COLO668 (cell line): Measurements from ENCODE around the gene TEX51.

Experiments used
- DNase-seq: peaks from one replicate; lab custom pipeline; 2025; ENCODE audit not compliant: unreplicated experiment; lab: John Stamatoyannopoulos, UW

The TEX51 gene

DNA sequence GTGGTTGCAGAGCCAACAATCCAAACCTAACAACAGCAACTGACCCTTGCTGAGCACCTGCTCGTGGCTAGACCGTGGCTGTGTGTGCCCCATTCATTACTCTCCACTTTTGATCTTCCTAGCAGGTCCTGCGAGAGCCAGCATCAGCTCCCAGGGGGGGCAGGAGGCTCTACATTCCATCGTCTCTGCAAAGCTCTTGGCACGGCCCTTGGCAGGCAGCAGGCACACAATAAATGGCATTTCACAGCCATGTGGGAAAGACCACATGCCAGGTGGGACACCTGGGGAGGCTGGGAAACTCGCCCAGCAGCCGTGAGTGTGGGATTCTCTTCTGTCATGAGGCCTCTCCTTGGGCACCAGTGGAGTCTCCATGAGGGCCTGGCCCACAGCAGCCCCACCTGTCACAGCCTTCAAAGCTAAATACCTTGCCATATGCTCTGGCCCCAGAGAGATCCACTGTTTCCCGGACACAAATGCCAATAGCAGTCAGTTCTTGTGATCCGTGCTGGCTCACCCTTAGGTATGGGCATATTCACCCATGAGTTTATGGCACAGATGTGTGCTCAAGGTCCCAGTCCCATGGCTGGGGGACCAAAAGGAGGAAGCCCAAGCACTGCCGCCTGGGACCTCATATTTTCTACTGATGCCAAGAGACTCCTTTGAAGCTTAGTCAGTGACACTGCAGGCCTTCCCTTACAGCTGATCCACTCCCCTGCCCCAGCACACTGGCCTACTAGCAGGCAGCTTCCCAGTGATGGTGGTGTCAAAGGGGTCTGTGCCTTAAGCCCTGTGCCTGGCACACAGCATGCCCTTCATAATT lies 6.8 kb upstream of the TEX51 start:
- no peak for DNase-seq

DNA sequence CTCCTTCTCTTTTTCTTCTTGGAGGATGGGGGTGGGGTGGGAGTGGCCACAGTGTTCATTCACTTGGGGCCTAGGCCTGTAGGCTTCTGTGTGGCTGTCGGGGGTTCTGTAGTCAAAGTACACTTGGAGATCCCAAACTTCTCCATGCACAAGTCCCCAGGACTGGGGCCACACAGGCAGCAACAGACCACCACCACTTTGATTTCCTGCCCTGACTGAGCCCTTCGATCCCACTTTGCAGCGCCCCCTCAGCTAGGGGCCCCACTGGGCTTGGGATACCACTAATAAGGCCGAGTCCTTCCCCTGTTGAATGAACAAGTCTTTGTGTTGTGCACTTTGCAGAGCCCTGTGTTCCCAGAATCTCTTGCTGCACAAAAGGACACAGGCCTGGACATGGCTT lies 5.5 kb upstream of the TEX51 start:
- DNase-seq, result no peak

DNA sequence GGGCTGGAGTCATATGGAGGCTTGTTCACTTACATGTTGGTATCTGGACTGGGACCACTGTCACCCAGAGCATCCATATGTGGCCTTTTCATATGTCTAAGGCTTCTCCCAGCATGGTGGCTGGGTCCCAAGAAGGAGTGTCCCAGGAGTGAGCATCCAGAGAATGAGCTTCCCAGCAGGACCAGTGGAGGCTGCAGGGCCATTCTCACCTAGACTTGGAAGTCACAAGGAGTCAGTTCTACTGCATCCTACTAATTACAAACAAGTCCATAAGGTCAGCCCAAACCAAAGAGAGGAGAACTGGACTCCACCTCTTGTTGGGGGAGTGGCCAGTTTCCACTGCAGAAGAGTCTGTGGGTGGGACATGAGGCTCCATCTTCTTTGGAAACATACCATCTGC lies 5.1 kb upstream of the TEX51 start:
- no peak for DNase-seq

DNA sequence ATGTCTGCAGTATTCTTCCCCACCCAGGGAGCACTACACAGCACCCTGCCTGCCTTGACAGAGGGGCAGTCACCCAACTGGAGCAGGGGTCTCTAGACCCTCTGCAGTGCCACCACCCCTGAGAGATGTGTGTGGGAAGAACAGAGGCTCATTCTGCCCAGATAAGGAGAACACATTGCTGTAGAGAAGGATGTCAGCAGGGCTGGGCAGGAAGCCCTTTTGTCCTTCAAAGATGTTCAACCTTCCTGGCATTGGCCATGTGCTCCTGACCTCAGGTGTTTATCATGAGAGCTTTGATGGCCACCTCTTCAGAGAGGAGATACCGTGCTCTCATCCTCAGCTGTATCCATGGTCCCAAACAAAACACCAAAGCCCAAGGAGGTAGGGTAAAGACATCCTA lies 4.6 kb upstream of the TEX51 start:
- no peak for DNase-seq

DNA sequence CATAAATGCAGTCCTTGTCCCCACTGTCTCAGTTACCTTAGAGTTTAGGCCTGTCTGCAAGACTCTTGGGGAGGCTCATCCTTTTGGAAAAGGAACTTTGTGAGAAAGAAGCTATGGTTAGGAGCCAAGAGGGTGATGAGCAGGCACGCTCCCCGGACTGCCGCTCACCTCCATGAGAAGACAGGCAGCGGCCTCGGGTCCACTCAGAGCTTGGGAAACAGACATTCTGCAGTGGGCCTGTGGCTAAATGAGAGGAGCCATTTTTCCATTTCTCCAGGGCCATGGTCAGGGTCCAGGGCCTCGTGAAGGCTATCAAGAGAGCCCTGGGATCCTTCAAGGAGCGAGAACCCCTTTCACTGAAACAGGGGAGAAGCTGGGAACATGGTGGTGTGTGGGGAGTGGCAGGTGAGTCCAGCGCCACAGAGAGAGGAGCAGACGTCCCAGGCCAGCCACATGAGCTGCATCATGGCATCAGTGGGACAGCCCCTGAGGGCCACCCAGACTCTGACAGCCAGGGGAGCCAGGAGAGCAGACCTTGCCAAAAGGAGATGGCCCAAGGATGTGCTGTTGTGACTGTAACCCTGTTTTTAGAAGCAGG lies 4.0 kb upstream of the TEX51 start:
- DNase-seq, result no peak

DNA sequence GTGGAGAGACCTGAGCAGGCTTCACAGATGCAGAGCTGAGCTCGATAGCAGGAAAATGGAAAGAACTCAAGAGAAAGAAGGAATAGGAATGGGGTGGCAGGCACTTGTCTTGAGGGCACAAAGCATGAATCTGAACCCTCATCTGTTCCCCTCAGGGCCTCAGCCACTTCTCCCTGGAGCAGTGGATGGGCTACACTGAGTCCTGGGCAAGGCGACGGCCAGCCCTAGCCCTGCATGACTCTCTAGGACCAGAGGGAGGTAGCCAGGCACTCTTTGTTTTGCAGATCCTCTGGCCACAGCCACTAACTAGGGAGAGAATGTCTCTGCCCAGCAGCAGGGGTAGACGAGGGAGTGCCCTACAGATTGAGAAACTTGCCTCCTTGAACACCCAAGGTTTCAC lies 3.4 kb upstream of the TEX51 start:
- DNase-seq, result no peak

DNA sequence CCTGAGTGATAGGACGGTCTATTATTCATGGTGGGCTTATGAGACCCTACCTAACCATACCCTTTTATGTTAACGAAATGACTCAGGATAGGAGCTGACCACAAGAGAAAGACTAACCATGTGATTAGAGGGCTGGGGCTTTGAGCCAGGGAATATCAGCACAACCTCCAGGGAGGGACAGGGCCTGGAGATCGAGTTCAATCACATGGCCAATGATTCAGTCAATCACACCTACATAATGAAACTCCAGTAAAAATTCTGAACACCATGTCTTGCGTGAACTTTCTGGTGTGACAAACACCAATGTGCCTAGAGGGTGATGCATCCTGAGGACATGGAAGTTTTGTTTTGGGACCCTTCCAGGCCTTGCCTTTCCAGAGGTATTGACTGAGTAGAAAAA lies 2.2 kb upstream of the TEX51 start:
- no peak for DNase-seq

DNA sequence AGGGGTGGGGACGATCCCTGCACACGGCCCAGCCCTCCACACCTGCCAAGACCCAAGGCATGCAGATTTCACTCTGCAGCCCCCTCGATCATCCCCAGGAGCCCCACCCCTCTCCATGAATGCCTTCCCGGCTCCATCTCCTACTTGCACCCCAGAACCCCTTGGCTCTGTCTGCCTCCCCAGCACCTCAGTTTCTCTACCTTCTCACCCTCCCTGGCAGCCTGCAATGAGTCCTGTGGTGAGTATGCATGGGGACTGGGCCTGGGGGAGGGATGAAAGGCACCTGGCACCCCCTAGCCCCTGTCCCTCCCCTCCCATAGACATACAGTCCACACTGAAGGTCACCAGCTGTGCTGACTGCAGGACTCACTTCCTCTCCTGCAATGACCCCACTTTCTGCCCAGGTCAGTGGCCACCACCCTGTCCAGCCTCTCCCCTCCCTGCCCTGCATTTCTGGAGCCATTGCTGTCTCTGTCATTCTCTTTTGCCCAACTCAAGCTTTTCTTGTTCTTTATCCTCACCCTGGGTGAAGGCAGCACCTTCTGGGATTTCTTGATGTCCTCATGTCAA lies 1.0 kb downstream of the TEX51 start:
- no peak for DNase-seq

DNA sequence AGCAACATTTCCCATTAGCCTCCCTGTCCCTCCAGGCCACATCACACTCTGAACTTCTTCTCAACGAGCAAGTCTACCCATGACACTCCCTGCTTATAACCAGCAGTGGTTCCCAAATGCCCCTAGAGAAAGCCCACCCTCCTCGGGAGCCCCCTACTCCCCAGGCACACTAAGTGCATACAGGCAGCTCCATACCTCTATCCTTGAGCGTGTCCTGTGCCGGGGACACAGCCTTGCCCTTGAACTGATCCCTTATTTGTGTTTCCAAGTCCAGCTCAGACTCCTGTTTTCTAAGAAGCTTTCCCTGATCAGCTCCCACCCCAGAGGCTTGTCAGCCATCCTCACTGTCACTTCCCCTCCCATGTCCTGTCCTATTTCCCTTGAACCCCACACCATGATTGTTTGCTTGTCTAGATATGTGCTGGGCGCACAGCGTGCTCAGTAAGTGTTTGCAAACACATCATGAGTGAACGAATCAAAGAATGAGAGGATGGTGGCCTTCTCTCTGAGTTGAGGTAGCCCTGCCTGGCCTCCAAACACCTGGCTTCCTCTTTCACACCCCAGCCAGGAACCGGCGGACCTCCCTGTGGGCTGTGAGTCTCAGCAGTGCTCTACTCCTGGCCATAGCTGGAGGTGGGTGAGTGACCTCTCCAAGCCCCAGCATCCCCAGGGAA lies 2.1 kb downstream of the TEX51 start:
- no peak for DNase-seq

DNA sequence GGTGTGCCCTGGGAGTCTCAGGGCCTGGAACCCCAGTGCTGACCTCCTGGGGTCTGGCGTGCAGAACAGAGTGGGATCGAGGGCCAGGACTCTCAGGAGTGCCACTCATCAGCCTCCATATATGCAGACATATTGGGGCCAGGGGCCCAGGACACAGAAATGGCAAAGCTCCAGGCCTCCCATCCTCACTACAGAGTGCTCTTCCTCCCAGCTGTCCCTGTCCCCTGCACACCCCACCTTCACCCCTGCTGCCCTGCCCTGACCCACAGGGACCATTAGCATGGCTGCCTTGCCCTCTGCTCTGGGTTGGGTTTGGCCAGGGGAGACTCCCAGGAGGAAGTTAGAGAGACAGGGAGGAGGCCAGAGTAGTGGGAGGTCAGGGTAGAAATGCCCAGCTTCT lies 2.8 kb downstream of the TEX51 start:
- DNase-seq, result no peak

DNA sequence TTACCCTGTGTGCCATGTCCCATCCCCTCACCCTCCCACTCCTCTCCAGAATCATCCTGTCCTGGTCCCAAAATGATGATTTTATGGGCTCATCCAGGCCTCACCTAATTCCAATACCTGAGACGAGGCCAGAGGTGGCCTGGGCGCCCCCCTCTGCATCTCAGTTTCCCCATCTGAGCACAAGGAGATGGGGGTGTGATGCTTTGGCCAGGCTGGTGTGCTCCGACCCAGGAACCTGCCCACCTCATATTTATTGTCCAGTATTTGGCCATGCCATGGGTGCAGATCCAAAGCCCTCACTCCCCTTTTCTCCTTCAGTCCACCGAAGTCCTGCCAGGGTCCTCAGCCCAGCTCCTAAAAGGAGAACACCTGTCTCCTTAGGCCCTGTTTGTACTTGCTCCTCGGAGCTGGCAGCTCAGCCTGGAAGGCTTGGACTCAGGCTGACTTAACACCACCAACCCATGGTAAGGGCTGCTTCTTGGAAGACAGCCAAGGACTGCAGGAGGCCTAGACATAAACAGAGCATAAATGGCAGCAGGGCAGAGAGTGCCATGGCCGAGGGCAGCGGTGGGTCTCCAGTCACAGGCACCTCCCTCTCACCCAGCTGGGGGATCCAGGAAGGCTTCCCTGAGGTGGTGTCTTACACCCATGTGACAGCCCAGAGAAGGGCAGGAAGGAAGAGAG lies 3.6 kb downstream of the TEX51 start:
- DNase-seq, result no peak

DNA sequence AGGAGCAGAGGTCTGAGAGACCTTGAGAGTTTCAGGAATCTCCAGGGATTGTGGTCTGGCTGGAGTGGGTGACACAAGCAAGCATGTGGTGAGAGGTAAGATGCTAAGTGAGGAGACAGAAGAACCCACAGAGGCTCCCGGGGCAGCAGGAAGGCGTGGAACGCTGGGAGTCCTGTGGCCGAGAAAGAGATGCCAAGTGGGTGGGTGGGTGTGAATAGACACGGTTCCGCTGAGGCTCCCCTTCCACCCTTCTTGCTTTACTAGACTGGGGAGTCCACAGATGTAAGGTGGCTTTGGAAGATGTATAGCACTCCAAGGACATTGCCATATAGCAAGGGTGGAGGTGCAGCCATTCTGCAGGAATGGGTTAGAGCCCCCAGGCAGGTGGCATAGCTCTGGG lies 4.2 kb downstream of the TEX51 start:
- no peak for DNase-seq

DNA sequence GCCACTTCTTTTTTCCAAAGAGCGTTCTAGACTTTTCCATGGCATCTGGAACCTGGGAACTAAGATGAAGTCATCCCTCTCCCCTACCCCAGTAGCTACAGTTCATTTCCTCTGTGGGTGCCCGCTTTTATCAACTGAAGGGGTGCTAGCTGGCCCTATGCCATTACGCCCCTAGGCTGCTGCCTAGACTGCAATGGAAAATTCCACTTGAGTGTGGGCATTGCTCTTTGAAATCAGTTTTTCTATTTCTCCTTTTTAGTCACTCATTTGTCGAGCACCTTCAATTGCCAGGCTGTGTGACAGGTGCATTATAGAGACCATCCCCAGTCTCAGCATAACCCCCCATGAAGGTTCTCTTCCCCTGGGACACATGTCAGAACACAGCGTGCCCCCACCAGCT lies 7.3 kb downstream of the TEX51 start:
- DNase-seq, result no peak

DNA sequence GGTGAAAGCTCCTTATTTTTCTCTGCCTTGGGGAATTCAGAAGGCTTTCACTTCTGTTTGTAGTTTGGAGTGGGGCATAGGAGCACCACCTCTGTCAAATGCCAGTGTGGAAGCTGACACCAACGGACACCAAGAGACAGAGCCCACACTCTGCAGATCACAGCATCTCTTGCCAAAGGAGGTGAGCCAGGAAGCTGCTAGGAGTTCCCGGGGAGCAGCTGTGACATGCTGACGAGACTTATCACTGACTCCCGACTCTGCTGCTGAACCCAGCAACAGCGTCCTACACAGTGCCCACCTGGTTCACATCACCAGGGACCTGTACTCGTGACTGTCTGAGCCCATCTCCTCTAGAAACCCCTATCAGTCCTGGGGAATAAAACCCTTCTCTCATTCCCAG lies 8.1 kb downstream of the TEX51 start:
- DNase-seq, result no peak

DNA sequence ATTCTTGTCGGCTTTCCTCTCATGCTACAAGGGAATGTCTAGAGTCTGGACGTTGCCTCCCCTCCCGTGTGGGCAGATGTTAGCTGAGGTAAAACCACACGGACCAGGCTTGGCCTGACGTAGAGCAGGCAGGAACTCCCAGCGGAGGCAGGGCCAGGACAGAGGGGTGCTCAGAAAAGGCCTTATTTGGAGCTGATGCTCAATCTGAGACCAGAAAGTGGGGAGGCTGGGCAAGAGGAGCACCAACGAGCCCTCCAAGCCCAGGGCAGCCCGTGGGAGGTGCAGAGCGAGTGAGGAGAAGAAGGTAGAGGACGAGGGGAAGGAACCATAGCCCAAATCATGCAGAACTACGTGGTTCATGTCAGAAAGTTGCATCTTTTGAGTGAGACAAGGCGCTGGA lies 9.0 kb downstream of the TEX51 start:
- DNase-seq, result no peak

DNA sequence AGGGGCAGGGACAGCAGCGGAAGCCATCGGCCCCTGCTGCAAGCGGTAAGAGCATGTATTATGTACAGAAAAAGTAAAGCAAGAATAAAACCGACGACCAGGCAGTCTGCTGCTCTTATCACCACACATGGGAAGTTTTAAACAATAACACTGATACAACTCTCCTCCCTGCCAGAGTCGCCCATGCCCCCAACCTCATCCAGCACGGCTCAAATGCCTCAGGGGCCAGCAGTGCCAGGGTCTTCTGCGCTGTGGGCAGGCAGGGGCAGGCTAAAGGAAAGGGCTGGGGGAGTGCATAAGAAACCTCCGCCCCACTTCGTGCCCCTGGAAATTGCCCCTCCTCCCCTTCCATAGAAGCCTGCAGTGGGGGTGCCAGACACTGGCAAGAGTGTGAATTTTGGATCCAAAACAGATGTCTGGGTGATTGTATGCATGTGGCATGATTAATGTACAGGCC lies 10.1 kb downstream of the TEX51 start:
- no peak for DNase-seq

DNA sequence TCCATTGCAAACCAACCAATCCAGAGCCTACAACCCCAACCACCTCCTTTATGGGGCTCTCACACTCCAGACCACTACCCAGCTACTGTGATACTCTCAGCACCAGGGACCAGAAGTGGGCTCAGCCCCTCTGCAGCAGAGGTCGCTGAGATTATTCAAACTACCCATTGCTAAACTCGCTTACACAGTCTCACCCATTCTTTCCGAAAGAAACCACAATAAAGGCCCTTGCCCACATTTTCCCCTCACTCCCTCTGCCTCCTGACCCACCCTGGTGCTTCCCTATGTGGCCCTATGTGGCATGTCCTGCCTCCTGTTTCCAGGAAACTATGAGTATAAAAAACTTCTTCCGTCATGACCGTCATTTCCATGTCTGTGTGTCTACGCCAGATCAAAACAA lies 10.7 kb downstream of the TEX51 start:
- DNase-seq, result no peak

DNA sequence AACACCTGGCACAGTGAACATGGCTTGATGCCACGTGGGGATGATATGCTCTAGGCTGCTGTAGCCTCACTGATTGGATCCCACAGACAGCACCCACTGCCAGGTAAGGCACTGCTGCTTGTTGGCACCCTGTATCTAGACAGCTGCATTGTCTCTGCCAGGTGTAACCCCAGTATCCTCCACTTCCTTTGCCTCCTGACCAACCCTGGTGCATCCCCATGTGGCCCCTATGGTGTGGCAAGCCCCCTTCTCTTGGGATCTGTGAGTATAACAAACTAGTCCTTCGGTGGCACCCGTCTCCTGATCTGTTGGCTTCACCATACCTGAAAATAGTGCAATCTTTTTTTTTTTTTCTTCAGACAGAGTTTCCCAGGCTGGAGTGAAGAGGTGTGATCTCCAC lies 11.1 kb downstream of the TEX51 start:
- no peak for DNase-seq

DNA sequence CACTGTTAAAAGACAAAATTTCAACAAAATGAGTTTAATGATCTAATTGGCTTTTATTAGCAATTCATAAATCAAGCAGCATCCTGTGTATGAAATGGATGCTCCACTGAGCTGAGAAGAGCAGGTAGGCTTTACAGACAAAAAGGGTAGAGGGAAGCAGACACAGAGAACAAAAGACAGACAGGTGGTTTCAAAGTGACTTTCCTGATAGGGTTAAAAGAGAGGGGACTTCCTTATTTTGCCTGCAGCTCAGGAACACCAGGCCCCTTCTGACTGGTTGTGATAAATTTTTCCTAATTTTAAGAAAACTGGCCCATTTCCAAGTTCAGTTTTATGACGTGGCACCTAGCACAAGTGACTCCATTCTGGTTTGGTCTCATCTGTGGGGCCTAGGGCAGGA lies 11.9 kb downstream of the TEX51 start:
- no peak for DNase-seq

DNA sequence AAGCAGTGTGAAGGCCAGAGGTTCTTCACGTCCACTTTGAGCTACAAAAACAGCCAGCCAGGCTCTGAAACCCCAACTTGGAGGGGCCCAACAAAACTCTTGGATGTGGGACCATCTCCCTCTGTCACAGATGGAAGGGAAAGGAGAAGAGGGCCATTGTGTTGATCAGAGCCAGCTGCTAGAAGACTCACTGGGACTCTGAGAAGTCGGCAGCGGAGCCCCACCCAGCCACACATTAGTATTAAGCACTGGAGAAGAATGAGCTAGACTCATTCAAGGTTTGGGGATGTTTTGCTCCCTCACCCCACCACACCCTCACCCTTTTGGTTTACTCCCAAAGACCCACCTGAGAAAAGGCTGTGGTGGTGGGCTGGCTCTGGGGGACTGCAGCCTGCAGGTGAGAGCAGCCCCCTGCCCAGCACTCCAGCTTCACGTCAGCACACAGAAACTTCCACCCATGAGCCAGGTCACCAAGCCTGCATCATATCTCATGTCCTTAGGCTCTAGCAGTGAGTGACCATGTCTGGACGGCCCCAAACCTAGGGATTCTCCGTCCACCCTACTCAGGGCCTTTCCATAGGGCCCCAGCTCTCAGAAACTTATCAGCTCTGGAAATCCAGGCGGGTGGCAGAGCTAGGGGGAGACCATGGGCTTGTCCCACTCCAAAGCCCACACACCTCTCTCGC lies 12.6 kb downstream of the TEX51 start:
- DNase-seq, result no peak

DNA sequence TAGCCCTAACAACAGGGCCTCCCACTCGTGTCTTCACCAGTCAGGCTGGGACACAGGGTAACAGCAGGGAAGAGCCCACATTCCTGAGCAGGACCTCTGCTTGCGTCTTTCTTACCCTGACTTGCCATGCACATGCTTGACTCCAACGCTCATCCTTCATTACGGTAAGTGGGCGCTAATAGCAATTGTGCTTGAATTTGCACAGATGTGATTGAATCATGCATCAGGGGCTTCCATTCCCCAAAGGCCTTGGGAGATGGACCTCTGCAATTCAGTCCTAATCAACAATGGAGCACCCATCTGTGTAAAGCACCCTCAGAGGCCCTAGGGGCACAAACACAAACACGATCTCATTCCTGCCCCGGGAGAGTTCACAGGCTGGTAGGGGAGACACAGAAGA lies 13.5 kb downstream of the TEX51 start:
- DNase-seq, result no peak
